PC-3 (cell line): ENCODE results near the gene DCAF6. TPM values are rescaled to one million over a fixed set of nuclear protein-coding genes. Genes with fewer than 3 reads are reported as not detected.

ENCODE experiments used
- ATAC-seq: fragments of 200-7000 bp; cut with Tn5 transposase; 2 replicates; pipeline ENCODE4 v1.9.1; 2020; ENCODE audit warnings: mild to moderate bottlenecking, moderate library complexity
- BruUV-seq: library from RNA; stranded (reverse); fragments of 400-500 nt; replicated peaks from 2 replicates; lab custom pipeline; 2021; lab: Mats Ljungman, UMichigan
- CTCF ChIA-PET: fragments of 300-600 bp; sonication (Branson Sonifier 250); formaldehyde crosslinking; loops from one replicate; lab custom pipeline; 2022; ENCODE audit warnings: antibody characterized with exemption; lab: Charles Lee
- POLR2A ChIA-PET: fragments of 300-600 bp; sonication (Branson Sonifier 250); formaldehyde crosslinking; loops from one replicate; lab custom pipeline; 2022; ENCODE audit warnings: antibody characterized with exemption; ENCODE audit not compliant: unreplicated experiment; lab: Charles Lee
- DNase-seq: peaks from one replicate; pipeline ENCODE4 v3.0.0-alpha.2; 2015
- H2AFZ ChIP-seq: fragments of 300-600 bp; sonication (generic); 2 replicates; pipeline ENCODE4 v1.6.0; 2016; ENCODE audit warnings: antibody characterized with exemption, low read length
- H3F3A ChIP-seq: fragments of 300-600 bp; sonication (generic); one replicate; pipeline ENCODE4 v1.6.0; 2017; ENCODE audit warnings: antibody characterized with exemption, low read length, control low read depth, mild to moderate bottlenecking; ENCODE audit not compliant: unreplicated experiment
- H3K27ac ChIP-seq: fragments of 300-600 bp; sonication (generic); 2 replicates; pipeline ENCODE4 v1.5.1; 2016; ENCODE audit warnings: mild to moderate bottlenecking, low read length
- H3K27me3 ChIP-seq: fragments of 300-600 bp; sonication (generic); 2 replicates; pipeline ENCODE4 v1.6.1; 2016; ENCODE audit warnings: low read length, mixed read lengths
- H3K36me3 ChIP-seq: fragments of 300-600 bp; sonication (generic); 2 replicates; pipeline ENCODE4 v1.6.1; 2016; ENCODE audit warnings: low read depth, mixed run types, low read length, mixed read lengths
- H3K4me1 ChIP-seq: fragments of 300-600 bp; sonication (generic); 2 replicates; pipeline ENCODE4 v1.5.1; 2016; ENCODE audit warnings: low read length; ENCODE audit not compliant: insufficient read depth
- H3K4me2 ChIP-seq: fragments of 300-600 bp; sonication (generic); 2 replicates; pipeline ENCODE4 v1.6.0; 2016; ENCODE audit warnings: low read length
- H3K4me3 ChIP-seq: fragments of 300-600 bp; sonication (generic); 2 replicates; pipeline ENCODE4 v1.5.1; 2016; ENCODE audit warnings: mild to moderate bottlenecking, low read length, mixed read lengths
- H3K79me2 ChIP-seq: fragments of 300-600 bp; sonication (generic); 2 replicates; pipeline ENCODE4 v1.6.1; 2017; ENCODE audit warnings: low read length, mixed read lengths
- H3K9ac ChIP-seq: fragments of 300-600 bp; sonication (generic); 2 replicates; pipeline ENCODE4 v1.6.0; 2016; ENCODE audit warnings: mild to moderate bottlenecking, low read length
- H3K9me2 ChIP-seq: fragments of 300-600 bp; sonication (generic); replicated peaks from 2 replicates; pipeline ENCODE4 v1.6.1; 2016; ENCODE audit warnings: mixed run types, low read length, mixed read lengths
- H3K9me3 ChIP-seq: fragments of 300-600 bp; sonication (generic); 2 replicates; pipeline ENCODE4 v1.6.1; 2016; ENCODE audit warnings: low read length, mixed read lengths
- H4K20me1 ChIP-seq: fragments of 300-600 bp; sonication (generic); 2 replicates; pipeline ENCODE4 v1.6.1; 2016; ENCODE audit warnings: low read length, mixed read lengths
- CTCF ChIP-seq: fragments of 300-600 bp; sonication (generic); conservative IDR thresholded peaks from 2 replicates; pipeline ENCODE4 v1.5.1; 2017; ENCODE audit warnings: antibody characterized with exemption, low read depth, mild to moderate bottlenecking, low read length
- EZH2 ChIP-seq: fragments of 300-600 bp; sonication (generic); IDR thresholded peaks from one replicate; pipeline ENCODE4 v1.6.1; 2017; ENCODE audit warnings: antibody characterized with exemption, mild to moderate bottlenecking, low read length; ENCODE audit not compliant: unreplicated experiment
- EZH2phosphoT487 ChIP-seq: fragments of 300-600 bp; sonication (generic); IDR thresholded peaks from 2 replicates; pipeline ENCODE4 v1.6.1; 2018; ENCODE audit warnings: mild to moderate bottlenecking, antibody characterized with exemption, low read length, borderline replicate concordance
- intact Hi-C: fragments of 100-400 bp; cut with micrococcal nuclease; formaldehyde crosslinking; loops from 2 replicates; pipeline ENCODE4 v1.9.0; 2023
- total RNA-seq: library from RNA; depleted of rRNA; stranded (reverse); fragments of >200 nt; gene quantifications from 2 replicates; pipeline ENCODE4 v1.2.3, GENCODE V29; 2014

The DCAF6 gene
- total RNA-seq, 1 experiment from 2014 or later: 29.1 TPM

GRCh38 chr1:168007691-168008090, 71.2 kb downstream of the DCAF6 start:
- Histone ChIP-seq H3K9me3 (no peaks in the 10 kb centered on the region), H3K9ac (no peak overlapping the region), H3K36me3 (peaks cover 6% of the 10 kb centered on the region; the same call in 1 of the 2 replicates), H3K4me3 (no peak overlapping the region), H4K20me1 (no peaks in the 10 kb centered on the region), H3K4me1 (no peaks in the 10 kb centered on the region), H3K79me2 (no peaks in the 10 kb centered on the region), H3K9me2 (no peaks in the 10 kb centered on the region), H3K27ac (no peak overlapping the region), H3F3A (no peaks in the 10 kb centered on the region), H3K27me3 (no peaks in the 10 kb centered on the region), H2AFZ (no peak overlapping the region), H3K4me2 (no peak overlapping the region)
- no peak for DNase-seq
- ATAC-seq: peak; percentile 37; the same call in 1 of the 2 replicates
- POLR2A ChIA-PET: no interaction called here
- BruUV-seq: no TSS peak
- intact Hi-C loops: no loop called here
- TF ChIP-seq EZH2phosphoT487: no peak
- TF ChIP-seq CTCF: no peak
- no peak for TF ChIP-seq EZH2
- CTCF ChIA-PET: no interaction called here

GRCh38 chr1:168008595-168008994, 72.1 kb downstream of the DCAF6 start:
- Histone ChIP-seq H3K27me3 (no peaks in the 10 kb centered on the region), H2AFZ (no peak overlapping the region), H4K20me1 (no peaks in the 10 kb centered on the region), H3K9me2 (no peaks in the 10 kb centered on the region), H3K79me2 (no peaks in the 10 kb centered on the region), H3K27ac (no peak overlapping the region), H3F3A (no peaks in the 10 kb centered on the region), H3K4me3 (no peak overlapping the region), H3K36me3 (peaks cover 6% of the 10 kb centered on the region; the same call in 1 of the 2 replicates), H3K9me3 (no peaks in the 10 kb centered on the region), H3K4me2 (no peak overlapping the region), H3K4me1 (no peaks in the 10 kb centered on the region), H3K9ac (no peak overlapping the region)
- TF ChIP-seq EZH2 (no peak), EZH2phosphoT487 (no peak), CTCF (no peak)
- no TSS peak for BruUV-seq
- no peak for DNase-seq
- intact Hi-C loops: no loop called here
- POLR2A ChIA-PET: no interaction called here
- no peak for ATAC-seq
- CTCF ChIA-PET: no interaction called here

- no peaks in the 10 kb centered on the region for H3K9me3 ChIP-seq
- H3K9me2 ChIP-seq: no peaks in the 10 kb centered on the region
- BruUV-seq: no TSS peak
- H3K27ac ChIP-seq: no peak overlapping the region
- H3K27me3 ChIP-seq: no peaks in the 10 kb centered on the region
- intact Hi-C loops: no loop called here
- peaks cover 6% of the 10 kb centered on the region; the same call in 1 of the 2 replicates for H3K36me3 ChIP-seq
- no peak overlapping the region for H2AFZ ChIP-seq
- no peak overlapping the region for H3K4me2 ChIP-seq
- H4K20me1 ChIP-seq: no peaks in the 10 kb centered on the region
- ATAC-seq: no peak
- no peak for DNase-seq
- CTCF ChIA-PET: no interaction called here
- no peak overlapping the region for H3K4me3 ChIP-seq
- no peaks in the 10 kb centered on the region for H3K79me2 ChIP-seq
- POLR2A ChIA-PET: interaction anchor here (0.7 kb wide), 1 partner anchor 508 kb away, joined by 3 read pairs; no protein-coding TSS in a partner anchor
- no peak overlapping the region for H3K9ac ChIP-seq
- no peaks in the 10 kb centered on the region for H3K4me1 ChIP-seq
- no peaks in the 10 kb centered on the region for H3F3A ChIP-seq
- TF ChIP-seq CTCF (no peak), EZH2 (no peak), EZH2phosphoT487 (no peak)
These were observed 72.8 kb downstream of the DCAF6 start for GRCh38 chr1:168009322-168009721.
